ENCODE results near the gene ZWILCH.
"Not testable (repeated sequence)": the region's sequence is repeated elsewhere in the genome, so short reads cannot be mapped to it uniquely, and the experiment has no call there.

- not testable (repeated sequence) for TF ChIP-seq CTCF, POLR2AphosphoS5, POLR2A (IDR thresholded peaks at IDR 0.05)
Observed at GRCh38 chr15:66467162-66468040, 37.7 kb upstream of the ZWILCH start.

Data from prostate gland (tissue), 2 donors.